GM12801 (cell line): ENCODE measurements around the gene LRRC8C.

ENCODE experiments used
- CTCF ChIP-seq: IDR thresholded peaks from one replicate; pipeline ENCODE4 v1.5.1; 2011; ENCODE audit warnings: control low read depth; ENCODE audit not compliant: insufficient read length; ENCODE audit errors: extremely low read depth

LRRC8C gene

GRCh38 chr1:89711140-89711778 is 78.3 kb downstream of the LRRC8C start:
- no peak for TF ChIP-seq CTCF

- TF ChIP-seq CTCF = no peak
Measured at GRCh38 chr1:89712420-89712819, 79.5 kb downstream of the LRRC8C start.

GRCh38 chr1:89715677-89716076 is 82.8 kb downstream of the LRRC8C start:
- TF ChIP-seq CTCF = no peak

- no peak for TF ChIP-seq CTCF
Measured at GRCh38 chr1:89719502-89720306, 86.8 kb downstream of the LRRC8C start.

GRCh38 chr1:89720839-89721238 is 87.9 kb downstream of the LRRC8C start:
- TF ChIP-seq CTCF = no peak

GRCh38 chr1:89721351-89721750 is 88.4 kb downstream of the LRRC8C start:
- no peak for TF ChIP-seq CTCF

- TF ChIP-seq CTCF = no peak
Measured at GRCh38 chr1:89723144-89723543, 90.2 kb downstream of the LRRC8C start.
